Kidney epithelial cell (primary cell): ENCODE data around the gene BAIAP3. TPM values are rescaled to one million over a fixed set of nuclear protein-coding genes. Genes with fewer than 3 reads are reported as not detected.

Experiments used
- DNase-seq: peaks from one replicate; pipeline ENCODE4 v3.0.0-alpha.2; 2010; ENCODE audit warnings: low read depth
- H3K27me3 ChIP-seq: 2 replicates; pipeline ENCODE4 v1.6.0; 2011; ENCODE audit warnings: low read length; ENCODE audit not compliant: control insufficient read depth, insufficient read depth
- H3K36me3 ChIP-seq: 2 replicates; pipeline ENCODE4 v1.5.1; 2011; ENCODE audit warnings: low read length; ENCODE audit not compliant: control insufficient read depth, insufficient read depth
- H3K4me3 ChIP-seq: 2 replicates; pipeline ENCODE4 v1.5.1; 2011; ENCODE audit warnings: low read depth, mild to moderate bottlenecking, control low read depth, low read length
- CTCF ChIP-seq: IDR thresholded peaks from 2 replicates; pipeline ENCODE4 v1.5.1; 2011; ENCODE audit warnings: mild to moderate bottlenecking, moderate library complexity, low read length, control low read depth, inconsistent platforms; ENCODE audit not compliant: insufficient read depth, poor library complexity, severe bottlenecking
- total RNA-seq: library from RNA; depleted of rRNA; stranded (reverse); fragments of >200 nt; gene quantifications from 2 replicates; pipeline ENCODE4 v1.2.3, GENCODE V29; 2015

BAIAP3 gene
- total RNA-seq, 1 donor from 2014 or later: 5.8 TPM

GRCh38 chr16:1375298-1375640, 41.8 kb downstream of the BAIAP3 start:
- no peak for TF ChIP-seq CTCF
- Histone ChIP-seq H3K4me3 (no peak overlapping the region), H3K27me3 (no peaks in the 10 kb centered on the region), H3K36me3 (no peaks in the 10 kb centered on the region)
- no peak for DNase-seq

- Histone ChIP-seq H3K4me3 (no peak overlapping the region), H3K27me3 (no peaks in the 10 kb centered on the region), H3K36me3 (no peaks in the 10 kb centered on the region)
- no peak for DNase-seq
- no peak for TF ChIP-seq CTCF
Observed at GRCh38 chr16:1375741-1376410, 42.4 kb downstream of the BAIAP3 start.

GRCh38 chr16:1377406-1378010, 44.1 kb downstream of the BAIAP3 start:
- no peak for TF ChIP-seq CTCF

GRCh38 chr16:1378087-1378803, 44.8 kb downstream of the BAIAP3 start:
- TF ChIP-seq CTCF: no peak
- peak overlapping the region; percentile 62 for H3K4me3 ChIP-seq
- H3K27me3 ChIP-seq: no peaks in the 10 kb centered on the region
- no peak for DNase-seq
- no peaks in the 10 kb centered on the region for H3K36me3 ChIP-seq

More at GRCh38 chr16:1377406-1378010, 44.1 kb downstream of the BAIAP3 start:
- Histone ChIP-seq H3K36me3 (no peaks in the 10 kb centered on the region), H3K27me3 (no peaks in the 10 kb centered on the region), H3K4me3 (no peak overlapping the region)
- no peak for DNase-seq

GRCh38 chr16:1378804-1379303, 45.4 kb downstream of the BAIAP3 start:
- Histone ChIP-seq H3K4me3 (peak overlapping the region; percentile 62), H3K27me3 (no peaks in the 10 kb centered on the region), H3K36me3 (no peaks in the 10 kb centered on the region)
- peak; percentile 34 for DNase-seq
- no peak for TF ChIP-seq CTCF
